GM12891 (cell line): ENCODE measurements around the gene CARD11.

ENCODE experiments used
- PAX5 ChIP-seq: IDR thresholded peaks from 2 replicates; pipeline ENCODE4 v1.6.1; 2011; ENCODE audit warnings: low read length, moderate library complexity, mild to moderate bottlenecking; ENCODE audit not compliant: insufficient read depth, severe bottlenecking
- POLR2A ChIP-seq: IDR thresholded peaks from 2 replicates; pipeline ENCODE4 v1.6.1; 2011; ENCODE audit warnings: low read depth, low read length, control low read depth
- POLR2AphosphoS5 ChIP-seq: IDR thresholded peaks from 2 replicates; pipeline ENCODE4 v1.6.1; 2011; ENCODE audit warnings: low read depth, low read length, control low read depth
- POU2F2 ChIP-seq: IDR thresholded peaks from 2 replicates; pipeline ENCODE4 v1.6.1; 2011; ENCODE audit warnings: low read depth, mild to moderate bottlenecking, control low read depth, low read length, moderate library complexity
- SPI1 ChIP-seq: IDR thresholded peaks from 2 replicates; pipeline ENCODE4 v1.6.1; 2011; ENCODE audit warnings: low read depth, low read length, control low read depth
- TAF1 ChIP-seq: IDR thresholded peaks from 2 replicates; pipeline ENCODE4 v1.6.1; 2011; ENCODE audit warnings: low read depth, low read length, control low read depth

GRCh38 chr7:2990949-2991470 is 52.7 kb downstream of the CARD11 start:
- TF ChIP-seq POLR2A, result no peak
- no peak for TF ChIP-seq TAF1
- no peak for TF ChIP-seq POLR2AphosphoS5
- TF ChIP-seq SPI1, result no peak
- no peak for TF ChIP-seq PAX5
- no peak for TF ChIP-seq POU2F2
